GM23338 (cell line): ENCODE data around the gene ADCK2. TPM values are rescaled to one million over a fixed set of nuclear protein-coding genes. Genes with fewer than 3 reads are reported as not detected.

ENCODE experiments used
- ATAC-seq: fragments of 200-7000 bp; cut with Tn5 transposase; 3 replicates; pipeline ENCODE4 v1.9.1; 2020
- DNase-seq: peaks from one replicate; pipeline ENCODE4 v3.0.0-alpha.2; 2015; ENCODE audit warnings: low spot score
- H2AFZ ChIP-seq: fragments of 200-600 bp; sonication (generic); 2 replicates; pipeline ENCODE4 v1.8.0; 2016; ENCODE audit warnings: antibody characterized with exemption, mild to moderate bottlenecking, moderate library complexity
- H3F3A ChIP-seq: fragments of 200-600 bp; sonication (generic); replicated peaks from 2 replicates; pipeline ENCODE4 v1.8.0; 2017; ENCODE audit warnings: antibody characterized with exemption, mixed run types, low read depth
- H3K27ac ChIP-seq: fragments of 200-600 bp; sonication (generic); 2 replicates; pipeline ENCODE4 v1.6.1; 2016; ENCODE audit warnings: low read depth
- H3K27me3 ChIP-seq: fragments of 200-600 bp; sonication (generic); 2 replicates; pipeline ENCODE4 v1.8.0; 2016; ENCODE audit warnings: mild to moderate bottlenecking, mixed run types, moderate library complexity; ENCODE audit not compliant: insufficient read depth
- H3K36me3 ChIP-seq: fragments of 200-600 bp; sonication (generic); 2 replicates; pipeline ENCODE4 v1.8.0; 2016; ENCODE audit warnings: mild to moderate bottlenecking; ENCODE audit not compliant: insufficient read depth
- H3K4me1 ChIP-seq: fragments of 200-600 bp; sonication (generic); 2 replicates; pipeline ENCODE4 v1.8.0; 2016; ENCODE audit warnings: mild to moderate bottlenecking, moderate library complexity; ENCODE audit not compliant: insufficient read depth
- H3K4me2 ChIP-seq: fragments of 200-600 bp; sonication (generic); 2 replicates; pipeline ENCODE4 v1.7.1; 2017; ENCODE audit warnings: mixed run types
- H3K4me3 ChIP-seq: fragments of 200-600 bp; sonication (generic); 2 replicates; pipeline ENCODE4 v1.6.1; 2016; ENCODE audit warnings: mixed run types
- H3K79me2 ChIP-seq: fragments of 200-600 bp; sonication (generic); replicated peaks from 2 replicates; pipeline ENCODE4 v1.8.0; 2017; ENCODE audit warnings: mild to moderate bottlenecking; ENCODE audit not compliant: insufficient read depth
- H3K9me2 ChIP-seq: fragments of 200-600 bp; sonication (generic); 2 replicates; pipeline ENCODE4 v1.8.0; 2017; ENCODE audit not compliant: insufficient read depth
- H4K20me1 ChIP-seq: fragments of 200-600 bp; sonication (generic); replicated peaks from 2 replicates; pipeline ENCODE4 v1.8.0; 2017; ENCODE audit warnings: mild to moderate bottlenecking; ENCODE audit not compliant: insufficient read depth
- H3K27ac Mint-ChIP-seq: 2 replicates; pipeline ENCODE4 v1.8.0; 2020; ENCODE audit warnings: inconsistent platforms, mild to moderate bottlenecking, moderate library complexity, mixed read lengths
- H3K27me3 Mint-ChIP-seq: 3 replicates; pipeline ENCODE4 v1.8.0; 2022; ENCODE audit warnings: low read depth, mild to moderate bottlenecking, moderate library complexity, mixed read lengths, inconsistent platforms; ENCODE audit not compliant: insufficient read depth, poor library complexity
- H3K36me3 Mint-ChIP-seq: 3 replicates; pipeline ENCODE4 v1.8.0; 2021; ENCODE audit warnings: low read depth, mild to moderate bottlenecking, inconsistent platforms, moderate library complexity, mixed read lengths
- H3K4me1 Mint-ChIP-seq: 3 replicates; pipeline ENCODE4 v1.8.0; 2020; ENCODE audit warnings: mild to moderate bottlenecking, inconsistent platforms, mixed read lengths
- H3K4me3 Mint-ChIP-seq: 3 replicates; pipeline ENCODE4 v1.8.0; 2021; ENCODE audit warnings: moderate library complexity, mild to moderate bottlenecking, inconsistent platforms, mixed read lengths
- H3K9me3 Mint-ChIP-seq: 3 replicates; pipeline ENCODE4 v1.8.0; 2020; ENCODE audit warnings: moderate library complexity, mild to moderate bottlenecking, inconsistent platforms, mixed read lengths
- CREB1 ChIP-seq: fragments of 250-450 bp; sonication (Bioruptor Pico); IDR thresholded peaks from 2 replicates; pipeline ENCODE4 v1.5.0; 2020; ENCODE audit warnings: low read depth, mild to moderate bottlenecking, moderate library complexity
- CTCF ChIP-seq, 2 experiments: fragments of 200-600 bp in 1 of 2; sonication (generic) in 1 of 2; conservative IDR thresholded peaks; 2 replicates each; pipeline versions ENCODE4 v1.5.1 to v1.6.1; 2016 to 2017; ENCODE audit warnings: antibody characterized with exemption in 2 of 2, low read depth in 2 of 2, mild to moderate bottlenecking in 2 of 2, moderate library complexity in 1 of 2
- ETS1 ChIP-seq: IDR thresholded peaks from 2 replicates; pipeline ENCODE4 v1.6.1; 2016; ENCODE audit warnings: antibody characterized with exemption
- EZH2 ChIP-seq: fragments of 200-600 bp; sonication (generic); IDR thresholded peaks from one replicate; pipeline ENCODE4 v1.8.0; 2017; ENCODE audit warnings: antibody characterized with exemption, mild to moderate bottlenecking, low read depth; ENCODE audit not compliant: unreplicated experiment
- EZH2phosphoT487 ChIP-seq: fragments of 200-600 bp; sonication (generic); IDR thresholded peaks from one replicate; pipeline ENCODE4 v1.8.1; 2018; ENCODE audit warnings: antibody characterized with exemption; ENCODE audit not compliant: unreplicated experiment
- JUNB ChIP-seq: IDR thresholded peaks from one replicate; pipeline ENCODE4 v1.6.1; 2016; ENCODE audit warnings: antibody characterized with exemption; ENCODE audit not compliant: unreplicated experiment
- NANOG ChIP-seq: IDR thresholded peaks from 2 replicates; pipeline ENCODE4 v1.6.1; 2016; ENCODE audit warnings: antibody characterized with exemption, borderline replicate concordance
- POLR2AphosphoS5 ChIP-seq: IDR thresholded peaks from 2 replicates; pipeline ENCODE4 v1.6.1; 2016; ENCODE audit warnings: antibody characterized with exemption, low read depth
- REST ChIP-seq: IDR thresholded peaks from one replicate; pipeline ENCODE4 v1.6.1; 2018; ENCODE audit warnings: antibody characterized with exemption; ENCODE audit not compliant: unreplicated experiment
- STAT1 ChIP-seq: IDR thresholded peaks from one replicate; pipeline ENCODE4 v1.6.1; 2016; ENCODE audit warnings: antibody characterized with exemption; ENCODE audit not compliant: unreplicated experiment
- ZNF114 ChIP-seq: fragments of 250-450 bp; sonication (Bioruptor Pico); IDR thresholded peaks from 2 replicates; pipeline ENCODE4 v1.5.0; 2020; ENCODE audit warnings: mild to moderate bottlenecking, moderate library complexity
- ZNF331 ChIP-seq: fragments of 250-450 bp; sonication (Bioruptor Pico); IDR thresholded peaks from 2 replicates; pipeline ENCODE4 v1.5.0; 2020; ENCODE audit warnings: low read depth, mild to moderate bottlenecking, moderate library complexity
- polyA plus RNA-seq: library from polyadenylated mRNA; unstranded; fragments of >200 nt; fragmentation: Nextera tagmentation; extraction: Ambion mirVana; gene quantifications from 2 replicates; pipeline ENCODE4 v1.2.1, GENCODE V29; 2016
- total RNA-seq: library from RNA; depleted of rRNA; stranded (reverse); fragments of >200 nt; shearing (Covaris generic); gene quantifications from 2 replicates; pipeline ENCODE4 v1.2.3, GENCODE V29; 2014
- TF ChIP-seq, protein P1 (sequence below): fragments of 250-450 bp; sonication (Bioruptor Pico); IDR thresholded peaks from 2 replicates; pipeline ENCODE4 v1.5.0; 2020; ENCODE audit warnings: mild to moderate bottlenecking, moderate library complexity

The ADCK2 gene
- total and polyA plus RNA-seq, 2 experiments from 2014 or later, result 4.7 to 14.4 TPM

DNA sequence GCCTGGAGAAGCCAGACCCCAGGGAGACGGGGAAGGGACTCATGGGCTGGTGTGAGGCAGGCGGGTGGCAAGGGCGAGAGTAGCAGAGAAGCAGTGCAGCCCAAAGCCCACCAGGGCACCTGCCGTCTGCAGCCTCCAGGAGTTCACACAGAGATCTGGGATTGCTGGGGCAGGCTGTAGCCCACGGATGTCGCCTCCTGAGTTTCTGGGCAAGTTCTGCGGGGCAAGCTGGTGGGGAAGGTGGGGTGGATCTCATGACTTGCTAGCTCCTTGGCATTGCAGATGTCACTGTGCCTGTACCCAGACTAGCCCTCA, 6.0 kb downstream of the ADCK2 start:
- Histone ChIP-seq H3K4me1 (peaks cover 6% of the 10 kb centered on the region; the same call in 1 of the 2 replicates), H3K79me2 (no peaks in the 10 kb centered on the region), H3K9me2 (no peaks in the 10 kb centered on the region), H3K4me3 (no peak overlapping the region), H3K4me2 (no peak overlapping the region), H3K36me3 (no peaks in the 10 kb centered on the region; the same call in 1 of the 2 replicates), H3F3A (no peaks in the 10 kb centered on the region), H3K27ac (no peak overlapping the region), H3K27me3 (0 out of 2 replicates have a peak, but pooled peaks cover 5% of the 10 kb centered on the region), H2AFZ (no peak overlapping the region), H4K20me1 (peaks cover 6% of the 10 kb centered on the region; the same call in 1 of the 2 replicates)
- Mint-ChIP-seq H3K9me3 (no peaks in the 10 kb centered on the region), H3K36me3 (0 out of 3 replicates have a peak, but pooled peaks cover 5% of the 10 kb centered on the region), H3K27ac (no peak overlapping the region), H3K27me3 (peaks cover 9% of the 10 kb centered on the region), H3K4me3 (no peak overlapping the region), H3K4me1 (peaks cover under 1% of the 10 kb centered on the region; the same call in 1 of the 3 replicates)
- ATAC-seq (no peak), DNase-seq (no peak)
- TF ChIP-seq ETS1 (no peak), EZH2phosphoT487 (no peak), EZH2 (no peak), JUNB (no peak), NANOG (no peak), ZNF331 (CRISPR knock-in tag) (no peak), POLR2AphosphoS5 (no peak), STAT1 (no peak), CREB1 (no peak), CTCF (conservative IDR thresholded peaks at IDR 0.05; ENCODE audit: low read depth in 2 of 2) (no peak), REST (no peak), ZNF114 (CRISPR knock-in tag) (no peak)
- TF ChIP-seq, protein P1, sequence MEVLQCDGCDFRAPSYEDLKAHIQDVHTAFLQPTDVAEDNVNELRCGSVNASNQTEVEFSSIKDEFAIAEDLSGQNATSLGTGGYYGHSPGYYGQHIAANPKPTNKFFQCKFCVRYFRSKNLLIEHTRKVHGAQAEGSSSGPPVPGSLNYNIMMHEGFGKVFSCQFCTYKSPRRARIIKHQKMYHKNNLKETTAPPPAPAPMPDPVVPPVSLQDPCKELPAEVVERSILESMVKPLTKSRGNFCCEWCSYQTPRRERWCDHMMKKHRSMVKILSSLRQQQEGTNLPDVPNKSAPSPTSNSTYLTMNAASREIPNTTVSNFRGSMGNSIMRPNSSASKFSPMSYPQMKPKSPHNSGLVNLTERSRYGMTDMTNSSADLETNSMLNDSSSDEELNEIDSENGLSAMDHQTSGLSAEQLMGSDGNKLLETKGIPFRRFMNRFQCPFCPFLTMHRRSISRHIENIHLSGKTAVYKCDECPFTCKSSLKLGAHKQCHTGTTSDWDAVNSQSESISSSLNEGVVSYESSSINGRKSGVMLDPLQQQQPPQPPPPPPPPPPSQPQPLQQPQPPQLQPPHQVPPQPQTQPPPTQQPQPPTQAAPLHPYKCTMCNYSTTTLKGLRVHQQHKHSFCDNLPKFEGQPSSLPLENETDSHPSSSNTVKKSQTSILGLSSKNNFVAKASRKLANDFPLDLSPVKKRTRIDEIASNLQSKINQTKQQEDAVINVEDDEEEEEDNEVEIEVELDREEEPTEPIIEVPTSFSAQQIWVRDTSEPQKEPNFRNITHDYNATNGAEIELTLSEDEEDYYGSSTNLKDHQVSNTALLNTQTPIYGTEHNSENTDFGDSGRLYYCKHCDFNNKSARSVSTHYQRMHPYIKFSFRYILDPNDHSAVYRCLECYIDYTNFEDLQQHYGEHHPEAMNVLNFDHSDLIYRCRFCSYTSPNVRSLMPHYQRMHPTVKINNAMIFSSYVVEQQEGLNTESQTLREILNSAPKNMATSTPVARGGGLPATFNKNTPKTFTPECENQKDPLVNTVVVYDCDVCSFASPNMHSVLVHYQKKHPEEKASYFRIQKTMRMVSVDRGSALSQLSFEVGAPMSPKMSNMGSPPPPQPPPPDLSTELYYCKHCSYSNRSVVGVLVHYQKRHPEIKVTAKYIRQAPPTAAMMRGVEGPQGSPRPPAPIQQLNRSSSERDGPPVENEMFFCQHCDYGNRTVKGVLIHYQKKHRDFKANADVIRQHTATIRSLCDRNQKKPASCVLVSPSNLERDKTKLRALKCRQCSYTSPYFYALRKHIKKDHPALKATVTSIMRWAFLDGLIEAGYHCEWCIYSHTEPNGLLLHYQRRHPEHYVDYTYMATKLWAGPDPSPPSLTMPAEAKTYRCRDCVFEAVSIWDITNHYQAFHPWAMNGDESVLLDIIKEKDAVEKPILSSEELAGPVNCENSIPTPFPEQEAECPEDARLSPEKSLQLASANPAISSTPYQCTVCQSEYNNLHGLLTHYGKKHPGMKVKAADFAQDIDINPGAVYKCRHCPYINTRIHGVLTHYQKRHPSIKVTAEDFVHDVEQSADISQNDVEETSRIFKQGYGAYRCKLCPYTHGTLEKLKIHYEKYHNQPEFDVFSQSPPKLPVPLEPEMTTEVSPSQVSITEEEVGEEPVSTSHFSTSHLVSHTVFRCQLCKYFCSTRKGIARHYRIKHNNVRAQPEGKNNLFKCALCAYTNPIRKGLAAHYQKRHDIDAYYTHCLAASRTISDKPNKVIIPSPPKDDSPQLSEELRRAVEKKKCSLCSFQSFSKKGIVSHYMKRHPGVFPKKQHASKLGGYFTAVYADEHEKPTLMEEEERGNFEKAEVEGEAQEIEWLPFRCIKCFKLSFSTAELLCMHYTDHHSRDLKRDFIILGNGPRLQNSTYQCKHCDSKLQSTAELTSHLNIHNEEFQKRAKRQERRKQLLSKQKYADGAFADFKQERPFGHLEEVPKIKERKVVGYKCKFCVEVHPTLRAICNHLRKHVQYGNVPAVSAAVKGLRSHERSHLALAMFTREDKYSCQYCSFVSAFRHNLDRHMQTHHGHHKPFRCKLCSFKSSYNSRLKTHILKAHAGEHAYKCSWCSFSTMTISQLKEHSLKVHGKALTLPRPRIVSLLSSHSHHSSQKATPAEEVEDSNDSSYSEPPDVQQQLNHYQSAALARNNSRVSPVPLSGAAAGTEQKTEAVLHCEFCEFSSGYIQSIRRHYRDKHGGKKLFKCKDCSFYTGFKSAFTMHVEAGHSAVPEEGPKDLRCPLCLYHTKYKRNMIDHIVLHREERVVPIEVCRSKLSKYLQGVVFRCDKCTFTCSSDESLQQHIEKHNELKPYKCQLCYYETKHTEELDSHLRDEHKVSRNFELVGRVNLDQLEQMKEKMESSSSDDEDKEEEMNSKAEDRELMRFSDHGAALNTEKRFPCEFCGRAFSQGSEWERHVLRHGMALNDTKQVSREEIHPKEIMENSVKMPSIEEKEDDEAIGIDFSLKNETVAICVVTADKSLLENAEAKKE (CRISPR knock-in tag), result no peak
